ENCODE results near the gene PLSCR4.

DNA sequence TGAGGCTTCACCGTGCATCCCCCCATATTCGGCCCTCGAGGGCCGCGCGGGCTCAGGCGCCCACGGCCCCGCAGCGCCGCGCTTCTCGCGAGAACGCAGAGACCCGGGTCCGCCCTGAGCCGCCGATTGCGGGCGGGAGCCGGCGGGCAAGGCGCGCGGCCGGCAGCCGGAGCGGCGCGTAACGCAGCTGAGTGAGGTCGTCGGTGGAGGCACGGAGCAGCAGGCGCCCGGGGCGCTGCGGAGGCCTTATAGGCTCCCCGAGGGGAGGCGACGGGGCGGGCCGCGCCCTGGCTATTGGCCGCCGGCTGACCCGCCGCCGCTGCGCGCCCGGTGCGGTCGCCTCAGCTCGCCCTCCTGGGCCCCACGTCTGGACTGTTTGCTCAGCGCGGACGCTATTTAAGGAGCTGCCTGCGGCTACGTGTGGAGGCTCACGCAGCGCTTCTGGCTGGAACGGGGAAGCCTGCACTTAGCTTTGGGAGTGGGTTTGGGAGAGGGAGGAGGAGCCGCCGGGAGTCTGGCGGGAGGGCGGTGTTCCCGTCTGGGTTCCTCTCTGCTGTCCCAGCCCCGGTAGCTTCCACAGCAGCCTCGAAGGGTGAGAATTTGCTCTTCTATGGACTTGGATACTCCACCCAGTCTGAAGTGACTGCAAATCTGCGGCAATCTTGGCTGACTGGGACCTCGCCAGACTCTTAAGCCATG is 89.8 kb downstream of the PLSCR4 start, which contains the start of gene PLOD2:
- TF ChIP-seq, protein P1, sequence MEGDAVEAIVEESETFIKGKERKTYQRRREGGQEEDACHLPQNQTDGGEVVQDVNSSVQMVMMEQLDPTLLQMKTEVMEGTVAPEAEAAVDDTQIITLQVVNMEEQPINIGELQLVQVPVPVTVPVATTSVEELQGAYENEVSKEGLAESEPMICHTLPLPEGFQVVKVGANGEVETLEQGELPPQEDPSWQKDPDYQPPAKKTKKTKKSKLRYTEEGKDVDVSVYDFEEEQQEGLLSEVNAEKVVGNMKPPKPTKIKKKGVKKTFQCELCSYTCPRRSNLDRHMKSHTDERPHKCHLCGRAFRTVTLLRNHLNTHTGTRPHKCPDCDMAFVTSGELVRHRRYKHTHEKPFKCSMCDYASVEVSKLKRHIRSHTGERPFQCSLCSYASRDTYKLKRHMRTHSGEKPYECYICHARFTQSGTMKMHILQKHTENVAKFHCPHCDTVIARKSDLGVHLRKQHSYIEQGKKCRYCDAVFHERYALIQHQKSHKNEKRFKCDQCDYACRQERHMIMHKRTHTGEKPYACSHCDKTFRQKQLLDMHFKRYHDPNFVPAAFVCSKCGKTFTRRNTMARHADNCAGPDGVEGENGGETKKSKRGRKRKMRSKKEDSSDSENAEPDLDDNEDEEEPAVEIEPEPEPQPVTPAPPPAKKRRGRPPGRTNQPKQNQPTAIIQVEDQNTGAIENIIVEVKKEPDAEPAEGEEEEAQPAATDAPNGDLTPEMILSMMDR (IDR thresholded peaks at IDR 0.05; ENCODE audit: low read depth, low read length) = no peak
- TF ChIP-seq MAX (IDR thresholded peaks at IDR 0.05; ENCODE audit: low read depth, low read length) (no peak), POLR2A (IDR thresholded peaks at IDR 0.05; ENCODE audit: extremely low read depth, insufficient read length) (no peak)

Data from NB4 (cell line).